ENCODE measurements around the gene CFAP157. TPM values are rescaled to one million over a fixed set of nuclear protein-coding genes. Genes with fewer than 3 reads are reported as not detected.

CFAP157 gene
- total RNA-seq, 1 experiment from 2014 or later: 0.22 TPM

DNA sequence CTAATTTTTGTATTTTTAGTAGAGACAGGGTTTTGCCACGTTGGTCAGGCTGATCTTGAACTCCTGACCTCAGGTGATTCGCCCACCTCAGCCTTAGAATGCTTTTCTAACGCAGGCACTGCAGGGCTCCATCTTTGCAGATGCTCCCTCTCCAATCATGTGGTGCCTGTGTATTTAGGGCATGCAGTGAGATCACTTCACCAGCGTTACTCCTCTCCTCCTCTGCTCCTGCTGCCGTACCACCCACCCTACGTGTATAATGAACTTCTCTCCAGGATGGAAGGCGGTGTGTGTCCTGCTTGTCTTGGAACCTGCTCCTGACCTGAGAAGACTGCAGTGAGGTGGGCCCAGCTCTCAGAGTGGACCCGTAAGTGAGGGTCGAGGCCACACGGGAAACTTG is 13.6 kb upstream of the CFAP157 start:
- H3K4me2 ChIP-seq (ENCODE audit: low read length): no peak overlapping the region
- DNase-seq (ENCODE audit: low read depth, low spot score) (no peak), ATAC-seq (no peak)
- no peaks in the 10 kb centered on the region for H3K27me3 ChIP-seq (ENCODE audit: insufficient read depth, low read length)
- TF ChIP-seq SP1 (IDR thresholded peaks at IDR 0.05; ENCODE audit: low read depth): no peak
- no peak for TF ChIP-seq ELF1 (IDR thresholded peaks at IDR 0.05; ENCODE audit: borderline replicate concordance, low read depth)
- TF ChIP-seq, protein P1, sequence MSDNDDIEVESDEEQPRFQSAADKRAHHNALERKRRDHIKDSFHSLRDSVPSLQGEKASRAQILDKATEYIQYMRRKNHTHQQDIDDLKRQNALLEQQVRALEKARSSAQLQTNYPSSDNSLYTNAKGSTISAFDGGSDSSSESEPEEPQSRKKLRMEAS (IDR thresholded peaks at IDR 0.05): no peak
- no peak for TF ChIP-seq POLR2AphosphoS5 (IDR thresholded peaks at IDR 0.05; ENCODE audit: low read depth, low read length)
- TF ChIP-seq SRF (IDR thresholded peaks at IDR 0.05; ENCODE audit: low read depth): no peak
- no peak for TF ChIP-seq RAD21 (IDR thresholded peaks at IDR 0.05; ENCODE audit: low read depth)
- TF ChIP-seq, protein P2, sequence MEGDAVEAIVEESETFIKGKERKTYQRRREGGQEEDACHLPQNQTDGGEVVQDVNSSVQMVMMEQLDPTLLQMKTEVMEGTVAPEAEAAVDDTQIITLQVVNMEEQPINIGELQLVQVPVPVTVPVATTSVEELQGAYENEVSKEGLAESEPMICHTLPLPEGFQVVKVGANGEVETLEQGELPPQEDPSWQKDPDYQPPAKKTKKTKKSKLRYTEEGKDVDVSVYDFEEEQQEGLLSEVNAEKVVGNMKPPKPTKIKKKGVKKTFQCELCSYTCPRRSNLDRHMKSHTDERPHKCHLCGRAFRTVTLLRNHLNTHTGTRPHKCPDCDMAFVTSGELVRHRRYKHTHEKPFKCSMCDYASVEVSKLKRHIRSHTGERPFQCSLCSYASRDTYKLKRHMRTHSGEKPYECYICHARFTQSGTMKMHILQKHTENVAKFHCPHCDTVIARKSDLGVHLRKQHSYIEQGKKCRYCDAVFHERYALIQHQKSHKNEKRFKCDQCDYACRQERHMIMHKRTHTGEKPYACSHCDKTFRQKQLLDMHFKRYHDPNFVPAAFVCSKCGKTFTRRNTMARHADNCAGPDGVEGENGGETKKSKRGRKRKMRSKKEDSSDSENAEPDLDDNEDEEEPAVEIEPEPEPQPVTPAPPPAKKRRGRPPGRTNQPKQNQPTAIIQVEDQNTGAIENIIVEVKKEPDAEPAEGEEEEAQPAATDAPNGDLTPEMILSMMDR (IDR thresholded peaks at IDR 0.05 in 2 of 3, conservative IDR thresholded peaks at IDR 0.05 in 1 of 3; ENCODE audit: borderline replicate concordance in 1 of 3, insufficient read depth in 1 of 3, low read depth in 2 of 3, low read length in 2 of 3): no peak
- no peak for TF ChIP-seq SIN3A (IDR thresholded peaks at IDR 0.05; ENCODE audit: low read depth)
- H2AFZ ChIP-seq (ENCODE audit: low read depth, low read length, poor library complexity, severe bottlenecking): no peak overlapping the region
- H3K27ac ChIP-seq (ENCODE audit: low read depth, low read length): no peak overlapping the region
- CTCF ChIA-PET: no interaction called here
- H3K9me2 ChIP-seq (ENCODE audit: insufficient read depth): no peaks in the 10 kb centered on the region
- H4K20me1 ChIP-seq (ENCODE audit: insufficient read depth): no peaks in the 10 kb centered on the region
- no peak overlapping the region for H3K4me3 ChIP-seq (replicated peaks in 1 of 2; ENCODE audit: low read depth in 1 of 2, low read length in 2 of 2)
- POLR2A ChIA-PET: no interaction called here
- H3K36me3 ChIP-seq (ENCODE audit: control insufficient read depth in 1 of 2, insufficient read depth in 2 of 2, low read length in 2 of 2): 0 out of 4 replicates have a peak, but pooled peaks cover 0 to 4% of the 10 kb centered on the region in 2 experiments
- RAD21 ChIA-PET (ENCODE audit: low non-redundant PET in 1 of 2, low total read pairs in 2 of 2, uncharacterized antibody in 2 of 2, unreplicated experiment in 2 of 2): no interaction called here
- H3K79me2 ChIP-seq (ENCODE audit: insufficient read depth, low read length): no peaks in the 10 kb centered on the region
- H3K4me1 ChIP-seq (ENCODE audit: control insufficient read depth in 1 of 2, insufficient read depth in 2 of 2, low read length in 2 of 2): 0 out of 4 replicates have a peak, but pooled peaks cover 0 to under 1% of the 10 kb centered on the region in 2 experiments
- no peaks in the 10 kb centered on the region for H3K9me3 ChIP-seq (ENCODE audit: control insufficient read depth in 1 of 2, insufficient read depth in 1 of 2, low read depth in 1 of 2, low read length in 2 of 2)
- no TSS peak for BruUV-seq (replicated peaks)
- no peak overlapping the region for H3K9ac ChIP-seq (ENCODE audit: low read length)
- intact Hi-C loops (cut with micrococcal nuclease): no loop called here

DNA sequence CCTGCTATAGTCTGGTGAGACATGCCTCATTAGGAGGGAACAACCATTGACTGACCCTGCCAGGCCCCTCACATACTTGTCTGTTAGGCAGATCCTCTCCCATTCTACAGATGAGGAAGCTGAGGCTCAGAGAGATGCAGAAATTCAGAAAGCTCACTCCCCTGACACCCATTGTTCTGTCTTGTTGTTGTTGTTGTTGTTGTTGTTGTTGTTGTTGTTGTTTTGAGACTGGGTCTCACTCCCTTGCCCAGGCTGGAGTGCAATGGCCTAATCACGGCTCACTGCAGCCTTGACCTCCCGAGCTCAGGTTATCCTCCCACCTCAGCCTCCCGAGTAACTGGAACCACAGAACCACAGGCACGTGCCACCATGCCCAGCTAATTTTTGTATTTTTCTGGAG is 13.1 kb upstream of the CFAP157 start:
- Histone ChIP-seq H3K27ac (ENCODE audit: low read depth, low read length) (no peak overlapping the region), H3K9me3 (ENCODE audit: control insufficient read depth in 1 of 2, insufficient read depth in 1 of 2, low read depth in 1 of 2, low read length in 2 of 2) (no peaks in the 10 kb centered on the region), H3K4me3 (replicated peaks in 1 of 2; ENCODE audit: low read depth in 1 of 2, low read length in 2 of 2) (no peak overlapping the region), H3K4me1 (ENCODE audit: control insufficient read depth in 1 of 2, insufficient read depth in 2 of 2, low read length in 2 of 2) (peaks cover 3 to 6% of the 10 kb centered on the region in 2 experiments; a peak in 2 of 4 replicates), H3K9me2 (ENCODE audit: insufficient read depth) (no peaks in the 10 kb centered on the region), H3K4me2 (ENCODE audit: low read length) (no peak overlapping the region), H2AFZ (ENCODE audit: low read depth, low read length, poor library complexity, severe bottlenecking) (no peak overlapping the region), H3K79me2 (ENCODE audit: insufficient read depth, low read length) (no peaks in the 10 kb centered on the region), H3K9ac (ENCODE audit: low read length) (no peak overlapping the region), H4K20me1 (ENCODE audit: insufficient read depth) (no peaks in the 10 kb centered on the region), H3K27me3 (ENCODE audit: insufficient read depth, low read length) (no peaks in the 10 kb centered on the region), H3K36me3 (ENCODE audit: control insufficient read depth in 1 of 2, insufficient read depth in 2 of 2, low read length in 2 of 2) (0 out of 4 replicates have a peak, but pooled peaks cover 0 to 4% of the 10 kb centered on the region in 2 experiments)
- ATAC-seq (no peak), DNase-seq (ENCODE audit: low read depth, low spot score) (no peak)
- ChIA-PET POLR2A (no interaction called here), RAD21 (ENCODE audit: low non-redundant PET in 1 of 2, low total read pairs in 2 of 2, uncharacterized antibody in 2 of 2, unreplicated experiment in 2 of 2) (no interaction called here), CTCF (no interaction called here)
- intact Hi-C loops (cut with micrococcal nuclease): no loop called here
- BruUV-seq (replicated peaks): no TSS peak
- TF ChIP-seq CEBPB (IDR thresholded peaks at IDR 0.05; ENCODE audit: low read depth) (no peak), TCF7L2 (IDR thresholded peaks at IDR 0.05; ENCODE audit: borderline replicate concordance, extremely low read depth, insufficient read depth, insufficient read length) (no peak), EZH2 (IDR thresholded peaks at IDR 0.05) (no peak), POLR2AphosphoS5 (IDR thresholded peaks at IDR 0.05; ENCODE audit: low read depth, low read length) (no peak), JUND (IDR thresholded peaks at IDR 0.05) (no peak), SIN3A (IDR thresholded peaks at IDR 0.05; ENCODE audit: low read depth) (no peak), YY1 (IDR thresholded peaks at IDR 0.05; ENCODE audit: extremely low read depth, insufficient replicate concordance, low read depth, low read length) (no peak), EZH2phosphoT487 (IDR thresholded peaks at IDR 0.05; ENCODE audit: borderline replicate concordance) (no peak), ZNF274 (IDR thresholded peaks at IDR 0.05; ENCODE audit: low read depth, low read length) (no peak), SRF (IDR thresholded peaks at IDR 0.05; ENCODE audit: low read depth) (no peak), ELF1 (IDR thresholded peaks at IDR 0.05; ENCODE audit: borderline replicate concordance, low read depth) (no peak)
- TF ChIP-seq, protein P2 (IDR thresholded peaks at IDR 0.05 in 2 of 3, conservative IDR thresholded peaks at IDR 0.05 in 1 of 3; ENCODE audit: borderline replicate concordance in 1 of 3, insufficient read depth in 1 of 3, low read depth in 2 of 3, low read length in 2 of 3): no peak
- TF ChIP-seq, protein P3, sequence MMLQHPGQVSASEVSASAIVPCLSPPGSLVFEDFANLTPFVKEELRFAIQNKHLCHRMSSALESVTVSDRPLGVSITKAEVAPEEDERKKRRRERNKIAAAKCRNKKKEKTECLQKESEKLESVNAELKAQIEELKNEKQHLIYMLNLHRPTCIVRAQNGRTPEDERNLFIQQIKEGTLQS (IDR thresholded peaks at IDR 0.05): no peak
